Neural progenitor cell (in vitro differentiated cells): ENCODE data around the gene THRSP.

ENCODE experiments used
- CTCF ChIP-seq: fragments of 200-600 bp; sonication (generic); IDR thresholded peaks from 2 replicates; pipeline ENCODE4 v1.5.1; 2017; ENCODE audit warnings: antibody characterized with exemption, mild to moderate bottlenecking
- EZH2 ChIP-seq: fragments of 200-600 bp; sonication (generic); IDR thresholded peaks from 2 replicates; pipeline ENCODE4 v1.6.1; 2017; ENCODE audit warnings: antibody characterized with exemption, mild to moderate bottlenecking, moderate library complexity
- EZH2phosphoT487 ChIP-seq: fragments of 200-600 bp; sonication (generic); IDR thresholded peaks from 2 replicates; pipeline ENCODE4 v1.6.1; 2017; ENCODE audit warnings: antibody characterized with exemption

GRCh38 chr11:78033040-78033439 is 30.6 kb upstream of the THRSP start:
- TF ChIP-seq CTCF (no peak), EZH2 (no peak), EZH2phosphoT487 (no peak)
